Measurements from ENCODE around the gene CFHR5.

Gene CFHR5

GRCh38 chr1:197042676-197043341, 65.5 kb downstream of the CFHR5 start:
- TF ChIP-seq CTCF (IDR thresholded peaks at IDR 0.05; ENCODE audit: low read depth, low read length, missing control alignments): no peak
- no peak overlapping the region for H3K4me3 ChIP-seq (ENCODE audit: low read depth, low read length)
- DNase-seq (ENCODE audit: low read depth): no peak

DNA sequence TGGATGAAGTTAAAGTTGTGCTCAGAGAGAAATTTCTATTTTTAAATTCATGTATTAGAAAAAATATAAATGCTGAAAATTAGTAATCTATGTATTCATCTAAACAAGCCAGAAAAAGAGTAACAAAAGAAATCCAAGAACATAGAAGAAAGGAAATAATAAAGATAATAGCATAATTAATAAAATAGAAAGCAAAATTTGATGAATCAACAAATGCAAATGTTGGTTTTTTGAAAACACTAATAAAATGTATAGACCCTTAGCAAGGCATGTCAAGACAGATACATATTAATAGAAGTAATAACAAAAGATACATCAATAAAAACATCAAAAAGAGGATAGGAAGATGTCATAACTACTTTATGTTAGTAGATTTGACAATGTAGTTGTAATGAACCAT, 71.7 kb downstream of the CFHR5 start:
- no peak for TF ChIP-seq CTCF (IDR thresholded peaks at IDR 0.05; ENCODE audit: low read depth, low read length, missing control alignments)
- H3K4me3 ChIP-seq (ENCODE audit: low read depth, low read length): no peak overlapping the region
- DNase-seq (ENCODE audit: low read depth): no peak

Measured in GM12864 (cell line).